ENCODE results near the gene NXN.

GRCh38 chr17:897970-898619, 81.5 kb downstream of the NXN start:
- TF ChIP-seq TAF1 (IDR thresholded peaks at IDR 0.05; ENCODE audit: borderline replicate concordance, low read depth, low read length) (no peak), POLR2A (IDR thresholded peaks at IDR 0.05; ENCODE audit: low read depth, low read length) (no peak)
